K562 (cell line): ENCODE measurements around the gene TBC1D1. TPM values are rescaled to one million over a fixed set of nuclear protein-coding genes. Genes with fewer than 3 reads are reported as not detected.

Experiments used
- ATAC-seq: fragments of 200-7000 bp; cut with Tn5 transposase; 3 replicates; pipeline ENCODE4 v1.9.1; 2020; ENCODE audit warnings: moderate library complexity
- BruUV-seq: library from RNA; stranded (reverse); fragments of 400-500 nt; replicated peaks from 2 replicates; lab custom pipeline; 2021; lab: Mats Ljungman, UMichigan
- CTCF ChIA-PET: fragments of 300-600 bp; formaldehyde crosslinking; extraction: SDS; loops from one replicate; lab custom pipeline; 2021; ENCODE audit warnings: low intra/inter-chr PET ratio; lab: Yijun Ruan, JAX
- POLR2A ChIA-PET: fragments of 300-600, 350-650 bp; sonication (Branson Sonifier 250); formaldehyde crosslinking; extraction: SDS; loops from one replicate; lab custom pipeline; 2021; ENCODE audit warnings: antibody characterized with exemption, inconsistent platforms; lab: Yijun Ruan, JAX
- DNase-seq, 4 experiments: peaks; one replicate each; pipeline versions ENCODE4 v3.0.0 to v3.0.0-alpha.2; 2011 to 2018; ENCODE audit warnings: low spot score in 3 of 4, mixed read lengths in 3 of 4; ENCODE audit errors: extremely low read depth in 1 of 4
- FAIRE-seq: peaks from 2 replicates; lab custom pipeline; 2011; peaks lifted over from hg19 to GRCh38; lab: Jason Lieb, UNC
- H2AFZ ChIP-seq: 2 replicates; pipeline ENCODE4 v1.6.0; 2011; ENCODE audit warnings: low read depth, low read length, control low read depth, inconsistent platforms
- H3K27ac ChIP-seq: fragments of 200-600 bp; 3 replicates; pipeline ENCODE4 v1.8.0; 2011; ENCODE audit warnings: low read depth, mild to moderate bottlenecking, control low read depth, inconsistent platforms, low read length, moderate library complexity, mixed read lengths; ENCODE audit errors: extremely low read depth
- H3K27me3 ChIP-seq, 2 experiments: fragments of 300-600 bp in 1 of 2; 2 replicates in 1 of 2; 3 replicates in 1 of 2; pipeline versions ENCODE4 v1.6.0 to v1.8.0; 2011; ENCODE audit warnings: inconsistent platforms in 2 of 2, low read length in 2 of 2, mild to moderate bottlenecking in 1 of 2, mixed read lengths in 1 of 2, moderate library complexity in 1 of 2; ENCODE audit not compliant: control insufficient read depth in 2 of 2, insufficient read depth in 2 of 2
- H3K36me3 ChIP-seq: fragments of 300-600 bp; 3 replicates; pipeline ENCODE4 v1.8.0; 2011; ENCODE audit warnings: mild to moderate bottlenecking, low read length, inconsistent platforms; ENCODE audit not compliant: control insufficient read depth, insufficient read depth
- H3K4me1 ChIP-seq, 2 experiments: fragments of 200-600 bp in 1 of 2; replicated peaks in 1 of 2; 2 replicates in 1 of 2; 3 replicates in 1 of 2; pipeline versions ENCODE4 v1.5.1 to v1.8.0; 2011; ENCODE audit warnings: inconsistent platforms in 2 of 2, low read length in 2 of 2, mild to moderate bottlenecking in 1 of 2, mixed read lengths in 1 of 2, moderate library complexity in 1 of 2; ENCODE audit not compliant: control insufficient read depth in 2 of 2, insufficient read depth in 2 of 2
- H3K4me2 ChIP-seq: 2 replicates; pipeline ENCODE4 v1.6.1; 2011; ENCODE audit warnings: low read length, control low read depth, inconsistent platforms, mixed read lengths; ENCODE audit not compliant: insufficient read depth
- H3K4me3 ChIP-seq: fragments of 200-600 bp; sonication (generic), shearing (Covaris generic); 2 replicates; pipeline ENCODE4 v1.5.1; 2016; ENCODE audit warnings: control low read depth, inconsistent platforms
- H3K79me2 ChIP-seq: fragments of 200-600 bp; 3 replicates; pipeline ENCODE4 v1.8.0; 2011; ENCODE audit warnings: low read length, inconsistent platforms; ENCODE audit not compliant: control insufficient read depth, insufficient read depth
- H3K9ac ChIP-seq, 2 experiments: 2 replicates each; pipeline versions ENCODE4 v1.6.0 to v1.6.1; 2011; ENCODE audit warnings: low read depth in 2 of 2, low read length in 2 of 2, control low read depth in 1 of 2, inconsistent platforms in 1 of 2, mild to moderate bottlenecking in 1 of 2, mixed read lengths in 1 of 2; ENCODE audit not compliant: insufficient read depth in 1 of 2
- H3K9me1 ChIP-seq: one replicate; pipeline ENCODE4 v1.6.0; 2011; ENCODE audit warnings: inconsistent platforms, mild to moderate bottlenecking, low read length, moderate library complexity; ENCODE audit not compliant: control insufficient read depth, insufficient read depth
- H3K9me3 ChIP-seq: replicated peaks from 2 replicates; pipeline ENCODE4 v1.5.1; 2011; ENCODE audit warnings: low read depth, low read length, inconsistent platforms; ENCODE audit not compliant: control insufficient read depth, insufficient read depth
- H4K20me1 ChIP-seq: replicated peaks from 2 replicates; pipeline ENCODE4 v1.6.1; 2011; ENCODE audit warnings: low read length, inconsistent platforms, mixed read lengths; ENCODE audit not compliant: control insufficient read depth, insufficient read depth
- CEBPG ChIP-seq, 3 experiments: fragments of 200-800 bp in 1 of 3; sonication (Bioruptor generic) in 1 of 3; sonication (generic) in 1 of 3; formaldehyde crosslinking in 1 of 3; IDR thresholded peaks in 2 of 3; conservative IDR thresholded peaks in 1 of 3; 2 replicates each; pipeline versions ENCODE4 v1.6.1 to v1.8.0; 2016 to 2022; ENCODE audit warnings: missing compliant biosample characterization in 2 of 3, missing genetic modification characterization in 2 of 3, mild to moderate bottlenecking in 1 of 3, missing genetic modification reagents in 1 of 3
- CHD1 ChIP-seq: fragments of 200-600 bp; sonication (generic); IDR thresholded peaks from one replicate; pipeline ENCODE4 v1.6.1; 2012; ENCODE audit warnings: mild to moderate bottlenecking, moderate library complexity, low read length, inconsistent platforms
- FUS ChIP-seq: fragments of 200-400 bp; formaldehyde crosslinking; optimal IDR thresholded peaks from 2 replicates; pipeline ENCODE3; 2017; ENCODE audit warnings: low read depth, low read length
- PRMT5 ChIP-seq: sonication (generic); formaldehyde crosslinking; IDR thresholded peaks from 2 replicates; pipeline ENCODE4 v1.5.0; 2020; ENCODE audit warnings: missing genetic modification reagents
- STAG1 ChIP-seq: sonication (generic); formaldehyde crosslinking; IDR thresholded peaks from 2 replicates; pipeline ENCODE4 v1.5.0; 2020; ENCODE audit warnings: missing genetic modification reagents, borderline replicate concordance
- TRIM24 ChIP-seq, 2 experiments: fragments of 450-650 bp; IDR thresholded peaks; 2 replicates each; pipeline ENCODE4 v1.6.1; 2016
- ZBTB17 ChIP-seq: fragments of 450-650 bp; formaldehyde crosslinking; IDR thresholded peaks from 2 replicates; pipeline ENCODE4 v1.4.0; 2020; ENCODE audit warnings: mild to moderate bottlenecking
- ZBTB9 ChIP-seq: fragments of 450-650 bp; formaldehyde crosslinking; IDR thresholded peaks from 2 replicates; pipeline ENCODE4 v1.4.0; 2020; ENCODE audit warnings: mild to moderate bottlenecking, moderate library complexity
- ZKSCAN1 ChIP-seq: fragments of 150-350 bp; IDR thresholded peaks from 2 replicates; pipeline ENCODE4 v1.6.1; 2016; ENCODE audit warnings: low read depth, low read length
- ZNF175 ChIP-seq: fragments of 200-800 bp; sonication (Bioruptor generic); IDR thresholded peaks from 2 replicates; pipeline ENCODE4 v1.6.1; 2016; ENCODE audit warnings: low read depth, mild to moderate bottlenecking, missing genetic modification characterization, missing compliant biosample characterization
- ZNF217 ChIP-seq: sonication (generic); formaldehyde crosslinking; IDR thresholded peaks from 2 replicates; pipeline ENCODE4 v1.8.0; 2022; ENCODE audit warnings: mild to moderate bottlenecking, missing genetic modification reagents
- ZNF583 ChIP-seq: fragments of 250-450 bp; sonication (Bioruptor Pico); IDR thresholded peaks from 2 replicates; pipeline ENCODE4 v1.4.0; 2020
- WGBS: fragments of 100-300 bp; shearing (Covaris generic); methylation state at CpG from one replicate; pipeline ENCODE4 v1.1.6; 2016; ENCODE audit warnings: low coverage, mixed read lengths; ENCODE audit not compliant: insufficient coverage; ENCODE audit errors: missing lambda C conversion rate; 5-methylcytosine and 5-hydroxymethylcytosine counted together
- in situ Hi-C: fragments of 300-500 bp; cut with MboI; formaldehyde crosslinking; loops from 4 replicates; pipeline ENCODE4 v1.15.0; 2018; ENCODE audit warnings: inconsistent platforms, mixed read lengths
- intact Hi-C: fragments of 100-400 bp; cut with micrococcal nuclease; formaldehyde crosslinking; loops from 2 replicates; pipeline ENCODE4 v1.14.2; 2022
- polyA plus RNA-seq, 8 experiments: library from polyadenylated mRNA; depleted of rRNA in 4 of 8; stranded (reverse) in 5 of 8; unstranded in 3 of 8; fragments of >200 nt; fragmentation: Nextera tagmentation in 2 of 8; fragmentation: Illumina TruSeq in 1 of 8; extraction: Ambion mirVana in 2 of 8; extraction: Trizol in 1 of 8; gene quantifications; 2 replicates each; pipeline versions ENCODE4 v1.2.1 to v1.2.3, GENCODE V29; 2011 to 2014; ENCODE audit warnings: inconsistent platforms in 1 of 8, missing spikeins in 1 of 8
- total RNA-seq, 7 experiments: library from RNA; depleted of rRNA in 6 of 7; stranded (reverse); fragments of >200 nt in 6 of 7; fragmentation: Illumina TruSeq in 2 of 7; extraction: Trizol in 2 of 7; gene quantifications; 2 replicates each; pipeline versions ENCODE4 v1.2.1 to v1.2.3, GENCODE V29; 2011 to 2021; ENCODE audit warnings: low replicate concordance in 1 of 7
- TF ChIP-seq, protein P1 (sequence below), 2 experiments: fragments of 450-650 bp in 1 of 2; sonication (generic) in 1 of 2; formaldehyde crosslinking in 1 of 2; IDR thresholded peaks in 1 of 2; conservative IDR thresholded peaks in 1 of 2; 2 replicates each; pipeline versions ENCODE4 v1.6.1 to v1.8.1; 2016 to 2023; ENCODE audit warnings: mild to moderate bottlenecking in 2 of 2, moderate library complexity in 2 of 2, inconsistent platforms in 1 of 2, missing genetic modification reagents in 1 of 2
- TF ChIP-seq, protein P2 (sequence below), 2 experiments: fragments of 450-650 bp in 1 of 2; IDR thresholded peaks; 2 replicates each; pipeline ENCODE4 v1.6.1; 2011 to 2017; ENCODE audit warnings: low read depth in 2 of 2, antibody characterized with exemption in 1 of 2, borderline replicate concordance in 1 of 2, low read length in 1 of 2, mild to moderate bottlenecking in 1 of 2, mixed read lengths in 1 of 2; ENCODE audit not compliant: control insufficient read depth in 1 of 2
- TF ChIP-seq, protein P3 (sequence below): fragments of 250-450 bp; sonication (Bioruptor Pico); IDR thresholded peaks from 2 replicates; pipeline ENCODE4 v1.8.0; 2022; ENCODE audit warnings: inconsistent platforms, mild to moderate bottlenecking, moderate library complexity, borderline replicate concordance

TBC1D1 gene
- total and polyA plus RNA-seq, 9 of the 15 experiments (the other 6 are each of a cell fraction or from before 2014, with no cell fraction given): 0.59 to 14.2 (median 8.8) TPM

- intact Hi-C loops (no loop called here), in situ Hi-C loops (no loop called here)
- H3K9me3 ChIP-seq: no peaks in the 10 kb centered on the region
- no TSS peak for BruUV-seq
- no peaks in the 10 kb centered on the region for H3K4me1 ChIP-seq
- H2AFZ ChIP-seq: no peak overlapping the region
- H3K27me3 ChIP-seq: peaks cover 5 to 26% of the 10 kb centered on the region in 2 experiments; a peak in 3 of 5 replicates
- FAIRE-seq: no peak
- no peak overlapping the region for H3K4me3 ChIP-seq
- ChIA-PET POLR2A (interaction anchor here (0.7 to 1.0 kb wide), 2 partner anchors 12 to 17 kb away, joined by 3 read pairs; no protein-coding TSS in a partner anchor), CTCF (interaction anchor here (0.7 kb wide), 1 partner anchor 15 kb away, joined by 3 read pairs; no protein-coding TSS in a partner anchor)
- WGBS: 43% methylated on average over 2 of the region's 2 CpGs
- no peak for DNase-seq
- H3K4me2 ChIP-seq: no peak overlapping the region
- H3K9me1 ChIP-seq: no peaks in the 10 kb centered on the region
- no peak overlapping the region for H3K9ac ChIP-seq
- H3K79me2 ChIP-seq: no peaks in the 10 kb centered on the region
- ATAC-seq: no peak
- H3K36me3 ChIP-seq: no peaks in the 10 kb centered on the region
- no peak overlapping the region for H3K27ac ChIP-seq
- 0 out of 2 replicates have a peak, but pooled peaks cover 7% of the 10 kb centered on the region for H4K20me1 ChIP-seq
- TF ChIP-seq, protein P1, sequence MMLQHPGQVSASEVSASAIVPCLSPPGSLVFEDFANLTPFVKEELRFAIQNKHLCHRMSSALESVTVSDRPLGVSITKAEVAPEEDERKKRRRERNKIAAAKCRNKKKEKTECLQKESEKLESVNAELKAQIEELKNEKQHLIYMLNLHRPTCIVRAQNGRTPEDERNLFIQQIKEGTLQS (IDR thresholded peaks at IDR 0.05): no peak
- TF ChIP-seq, protein P1 (CRISPR knock-in tag; conservative IDR thresholded peaks at IDR 0.05): no peak
- TF ChIP-seq, protein P2, sequence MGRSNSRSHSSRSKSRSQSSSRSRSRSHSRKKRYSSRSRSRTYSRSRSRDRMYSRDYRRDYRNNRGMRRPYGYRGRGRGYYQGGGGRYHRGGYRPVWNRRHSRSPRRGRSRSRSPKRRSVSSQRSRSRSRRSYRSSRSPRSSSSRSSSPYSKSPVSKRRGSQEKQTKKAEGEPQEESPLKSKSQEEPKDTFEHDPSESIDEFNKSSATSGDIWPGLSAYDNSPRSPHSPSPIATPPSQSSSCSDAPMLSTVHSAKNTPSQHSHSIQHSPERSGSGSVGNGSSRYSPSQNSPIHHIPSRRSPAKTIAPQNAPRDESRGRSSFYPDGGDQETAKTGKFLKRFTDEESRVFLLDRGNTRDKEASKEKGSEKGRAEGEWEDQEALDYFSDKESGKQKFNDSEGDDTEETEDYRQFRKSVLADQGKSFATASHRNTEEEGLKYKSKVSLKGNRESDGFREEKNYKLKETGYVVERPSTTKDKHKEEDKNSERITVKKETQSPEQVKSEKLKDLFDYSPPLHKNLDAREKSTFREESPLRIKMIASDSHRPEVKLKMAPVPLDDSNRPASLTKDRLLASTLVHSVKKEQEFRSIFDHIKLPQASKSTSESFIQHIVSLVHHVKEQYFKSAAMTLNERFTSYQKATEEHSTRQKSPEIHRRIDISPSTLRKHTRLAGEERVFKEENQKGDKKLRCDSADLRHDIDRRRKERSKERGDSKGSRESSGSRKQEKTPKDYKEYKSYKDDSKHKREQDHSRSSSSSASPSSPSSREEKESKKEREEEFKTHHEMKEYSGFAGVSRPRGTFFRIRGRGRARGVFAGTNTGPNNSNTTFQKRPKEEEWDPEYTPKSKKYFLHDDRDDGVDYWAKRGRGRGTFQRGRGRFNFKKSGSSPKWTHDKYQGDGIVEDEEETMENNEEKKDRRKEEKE (IDR thresholded peaks at IDR 0.05; ENCODE audit: borderline replicate concordance in 1 of 2, control insufficient read depth in 1 of 2, low read depth in 2 of 2, low read length in 1 of 2): no peak
- TF ChIP-seq CEBPG (CRISPR knock-in tag; IDR thresholded peaks at IDR 0.05) (no peak), CEBPG (tag; conservative IDR thresholded peaks at IDR 0.05 in 1 of 2, IDR thresholded peaks at IDR 0.05 in 1 of 2) (no peak), FUS (no peak), ZNF583 (CRISPR knock-in tag) (no peak), ZBTB17 (no peak), ZNF217 (no peak), ZKSCAN1 (no peak), ZNF175 (CRISPR knock-in tag) (no peak), TRIM24 (IDR thresholded peaks at IDR 0.05) (no peak), STAG1 (CRISPR knock-in tag) (no peak), PRMT5 (CRISPR knock-in tag) (no peak), ZBTB9 (CRISPR knock-in tag) (no peak), CHD1 (no peak)
- TF ChIP-seq, protein P3, sequence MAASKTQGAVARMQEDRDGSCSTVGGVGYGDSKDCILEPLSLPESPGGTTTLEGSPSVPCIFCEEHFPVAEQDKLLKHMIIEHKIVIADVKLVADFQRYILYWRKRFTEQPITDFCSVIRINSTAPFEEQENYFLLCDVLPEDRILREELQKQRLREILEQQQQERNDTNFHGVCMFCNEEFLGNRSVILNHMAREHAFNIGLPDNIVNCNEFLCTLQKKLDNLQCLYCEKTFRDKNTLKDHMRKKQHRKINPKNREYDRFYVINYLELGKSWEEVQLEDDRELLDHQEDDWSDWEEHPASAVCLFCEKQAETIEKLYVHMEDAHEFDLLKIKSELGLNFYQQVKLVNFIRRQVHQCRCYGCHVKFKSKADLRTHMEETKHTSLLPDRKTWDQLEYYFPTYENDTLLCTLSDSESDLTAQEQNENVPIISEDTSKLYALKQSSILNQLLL (CRISPR knock-in tag): no peak
Measured at GRCh38 chr4:38113551-38113950, 222.7 kb downstream of the TBC1D1 start.
